Kasumi-1 (cell line): Measurements from ENCODE around the gene FOXN3.
"Not testable (repeated sequence)": the region's sequence is repeated elsewhere in the genome, so short reads cannot be mapped to it uniquely, and the experiment has no call there.

Experiments used
- DNase-seq, 2 experiments: peaks; one replicate each; lab custom pipeline; 2025; lab: John Stamatoyannopoulos, UW

The FOXN3 gene

GRCh38 chr14:89164168-89165073 lies 252.6 kb downstream of the FOXN3 start:
- peak in 1 of 2 experiments; percentile 10 for DNase-seq

GRCh38 chr14:89163031-89163636 lies 253.9 kb downstream of the FOXN3 start:
- DNase-seq, result no peak

- DNase-seq, result no peak
Measured at GRCh38 chr14:89162586-89162985, 254.4 kb downstream of the FOXN3 start.

- DNase-seq, result no peak
Measured at GRCh38 chr14:89160437-89160836, 256.6 kb downstream of the FOXN3 start.

DNA sequence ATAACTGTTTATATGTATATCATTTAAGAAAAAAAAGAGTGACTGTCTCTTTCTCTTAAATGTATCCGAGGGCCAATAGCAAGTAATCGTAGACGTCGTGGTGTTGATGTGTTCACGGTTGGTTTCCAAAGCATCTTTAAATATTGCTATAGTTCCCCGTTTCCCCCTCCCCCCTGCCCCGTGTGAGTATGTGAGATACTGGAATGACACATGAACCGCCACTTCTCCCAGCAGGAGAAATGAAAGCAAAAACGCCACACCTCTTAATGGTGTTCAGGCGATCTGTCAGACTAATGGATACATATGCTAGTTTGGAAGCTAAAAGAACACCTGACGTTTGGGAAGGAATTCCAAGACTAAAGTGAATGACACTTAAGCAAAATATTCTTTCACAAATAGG lies 258.3 kb downstream of the FOXN3 start:
- no peak for DNase-seq

GRCh38 chr14:89158104-89158503 lies 258.9 kb downstream of the FOXN3 start:
- DNase-seq, result not testable (repeated sequence)

GRCh38 chr14:89155491-89155890 lies 261.5 kb downstream of the FOXN3 start:
- DNase-seq, result no peak

- DNase-seq, result not testable (repeated sequence)
Measured at GRCh38 chr14:89151693-89152092, 265.3 kb downstream of the FOXN3 start.

GRCh38 chr14:89146274-89146673 lies 270.8 kb downstream of the FOXN3 start:
- DNase-seq, result no peak

- DNase-seq, result no peak
Measured at GRCh38 chr14:89144642-89145041, 272.4 kb downstream of the FOXN3 start.

- DNase-seq, result no peak
Measured at GRCh38 chr14:89144066-89144465, 273.0 kb downstream of the FOXN3 start.

- DNase-seq, result no peak
Measured at GRCh38 chr14:89143595-89143994, 273.4 kb downstream of the FOXN3 start.

GRCh38 chr14:89142366-89142765 lies 274.7 kb downstream of the FOXN3 start:
- no peak for DNase-seq

DNA sequence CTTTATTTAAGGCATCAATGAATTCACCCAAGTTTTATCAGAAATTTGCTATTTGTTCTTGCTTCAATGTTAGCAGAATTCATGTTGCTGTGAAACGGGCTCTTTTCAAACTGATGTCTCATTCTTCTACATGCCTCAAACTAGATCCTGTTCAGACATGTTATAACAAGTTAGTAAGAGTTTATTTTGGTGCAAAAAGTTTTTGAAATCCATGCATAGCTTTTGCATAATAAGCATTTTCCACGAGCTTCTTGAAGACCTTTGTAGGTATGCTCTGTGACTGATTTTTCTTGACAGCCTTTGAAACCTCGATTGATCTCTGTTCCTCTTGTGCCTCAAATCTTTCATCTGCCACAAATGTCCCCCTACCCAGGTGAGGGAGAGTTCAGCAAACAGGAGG lies 275.2 kb downstream of the FOXN3 start:
- no peak for DNase-seq

GRCh38 chr14:89140326-89140725 lies 276.7 kb downstream of the FOXN3 start:
- no peak for DNase-seq

- no peak for DNase-seq
Measured at GRCh38 chr14:89139404-89140247, 277.4 kb downstream of the FOXN3 start.

- no peak for DNase-seq
Measured at GRCh38 chr14:89138846-89139245, 278.2 kb downstream of the FOXN3 start.

- DNase-seq, result no peak
Measured at GRCh38 chr14:89137526-89138163, 279.4 kb downstream of the FOXN3 start.

DNA sequence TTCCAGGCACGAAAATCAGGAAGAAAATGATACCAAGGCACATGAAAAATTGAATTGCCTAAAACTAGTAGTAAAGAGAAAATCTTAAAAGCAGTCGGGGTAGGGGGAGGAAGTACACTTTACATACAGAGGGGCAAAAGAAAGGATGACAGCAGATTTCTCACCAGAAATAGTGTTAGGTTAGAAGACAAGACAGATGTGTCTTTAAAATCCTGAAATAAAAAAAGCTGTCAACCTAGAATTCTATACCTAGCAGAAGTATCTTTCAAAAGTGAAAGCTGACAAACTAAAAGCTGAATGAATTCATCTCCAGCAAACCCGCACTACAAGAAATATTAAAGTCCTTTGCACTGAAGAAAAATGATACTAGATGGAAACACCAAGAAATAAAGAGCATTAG lies 280.4 kb downstream of the FOXN3 start:
- DNase-seq, result no peak

- DNase-seq, result no peak
Measured at GRCh38 chr14:89134640-89135039, 282.4 kb downstream of the FOXN3 start.

DNA sequence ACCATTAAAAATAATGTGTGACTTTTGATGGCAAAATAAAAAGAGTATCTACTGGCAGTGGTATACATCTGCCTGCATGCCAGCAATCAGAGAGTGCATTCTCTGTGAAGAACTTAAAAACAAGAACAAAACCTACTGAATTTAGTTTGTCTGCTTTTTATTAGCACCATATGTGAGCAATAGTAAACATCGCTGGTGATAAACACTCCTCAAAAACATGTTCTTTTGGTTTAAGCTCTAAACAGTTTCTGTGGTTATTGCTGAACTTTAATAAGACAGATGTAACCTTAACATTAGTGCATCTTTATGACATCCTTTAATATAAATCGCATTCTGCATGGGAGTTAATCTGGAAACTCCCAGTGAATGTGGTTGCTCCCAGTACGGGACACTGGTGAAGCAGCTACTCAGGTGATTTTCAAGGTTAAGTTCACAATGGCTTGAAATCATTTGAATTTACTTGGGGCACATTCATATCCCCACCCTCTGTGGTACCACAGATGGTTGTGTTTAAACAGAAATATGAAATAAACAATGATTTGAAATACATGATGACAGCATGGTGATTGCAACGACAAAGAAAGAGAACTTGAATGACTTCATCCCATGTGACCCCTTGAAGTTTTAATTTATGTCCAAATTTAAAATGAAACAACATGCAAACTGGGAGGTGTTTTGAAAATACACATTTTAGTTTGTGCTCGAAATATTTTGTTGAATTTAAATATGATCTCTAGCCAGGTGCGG lies 285.9 kb downstream of the FOXN3 start:
- no peak for DNase-seq
